Measurements from ENCODE around the gene RHBDD1.

RHBDD1 gene

GRCh38 chr2:226970362-226970761, 134.5 kb downstream of the RHBDD1 start:
- in situ Hi-C loops (cut with MboI; ENCODE audit: low sequenced_read_pairs): no loop called here

- in situ Hi-C loops (cut with MboI; ENCODE audit: low sequenced_read_pairs): no loop called here
These were observed 135.2 kb downstream of the RHBDD1 start for GRCh38 chr2:226971084-226971483.

- in situ Hi-C loops (cut with MboI; ENCODE audit: low sequenced_read_pairs): no loop called here
These were observed 135.9 kb downstream of the RHBDD1 start for GRCh38 chr2:226971770-226972169.

GRCh38 chr2:226973816-226974215, 138.0 kb downstream of the RHBDD1 start:
- in situ Hi-C loops (cut with MboI; ENCODE audit: low sequenced_read_pairs): no loop called here

GRCh38 chr2:226977775-226978190, 141.9 kb downstream of the RHBDD1 start:
- in situ Hi-C loops (cut with MboI; ENCODE audit: low sequenced_read_pairs): no loop called here

- in situ Hi-C loops (cut with MboI; ENCODE audit: low sequenced_read_pairs): no loop called here
These were observed 142.4 kb downstream of the RHBDD1 start for GRCh38 chr2:226978300-226978699.

GRCh38 chr2:226979004-226979403, 143.2 kb downstream of the RHBDD1 start:
- in situ Hi-C loops (cut with MboI; ENCODE audit: low sequenced_read_pairs): no loop called here

GRCh38 chr2:226981791-226982326, 146.0 kb downstream of the RHBDD1 start:
- in situ Hi-C loops (cut with MboI; ENCODE audit: low sequenced_read_pairs): no loop called here

GRCh38 chr2:226983895-226984749, 148.3 kb downstream of the RHBDD1 start:
- in situ Hi-C loops (cut with MboI; ENCODE audit: low sequenced_read_pairs): no loop called here

GRCh38 chr2:226984750-226985582, 149.1 kb downstream of the RHBDD1 start:
- in situ Hi-C loops (cut with MboI; ENCODE audit: low sequenced_read_pairs): no loop called here

- in situ Hi-C loops (cut with MboI; ENCODE audit: low sequenced_read_pairs): no loop called here
These were observed 149.7 kb downstream of the RHBDD1 start for GRCh38 chr2:226985583-226985946.

GRCh38 chr2:226991663-226992062, 155.8 kb downstream of the RHBDD1 start:
- in situ Hi-C loops (cut with MboI; ENCODE audit: low sequenced_read_pairs): no loop called here

GRCh38 chr2:226993171-226993570, 157.3 kb downstream of the RHBDD1 start:
- in situ Hi-C loops (cut with MboI; ENCODE audit: low sequenced_read_pairs): no loop called here

- in situ Hi-C loops (cut with MboI; ENCODE audit: low sequenced_read_pairs): no loop called here
These were observed 158.9 kb downstream of the RHBDD1 start for GRCh38 chr2:226994775-226995174.

- in situ Hi-C loops (cut with MboI; ENCODE audit: low sequenced_read_pairs): no loop called here
These were observed 159.8 kb downstream of the RHBDD1 start for GRCh38 chr2:226995625-226996041.

GRCh38 chr2:226999661-227000060, 163.8 kb downstream of the RHBDD1 start:
- in situ Hi-C loops (cut with MboI; ENCODE audit: low sequenced_read_pairs): no loop called here

GRCh38 chr2:227000123-227000522, 164.3 kb downstream of the RHBDD1 start:
- in situ Hi-C loops (cut with MboI; ENCODE audit: low sequenced_read_pairs): no loop called here

- in situ Hi-C loops (cut with MboI; ENCODE audit: low sequenced_read_pairs): no loop called here
These were observed 168.6 kb downstream of the RHBDD1 start for GRCh38 chr2:227004482-227004881.

GRCh38 chr2:227006189-227006897, 170.5 kb downstream of the RHBDD1 start:
- in situ Hi-C loops (cut with MboI; ENCODE audit: low sequenced_read_pairs): no loop called here

GRCh38 chr2:227007148-227007547, 171.3 kb downstream of the RHBDD1 start:
- in situ Hi-C loops (cut with MboI; ENCODE audit: low sequenced_read_pairs): no loop called here

- in situ Hi-C loops (cut with MboI; ENCODE audit: low sequenced_read_pairs): no loop called here
These were observed 172.1 kb downstream of the RHBDD1 start for GRCh38 chr2:227007940-227008339.

Data from HL-60/S4 treated with retinoic acid at 250 ng/mL for 4 days and 3 days (cell line).